Measurements from ENCODE around the gene RELCH.

RELCH gene

DNA sequence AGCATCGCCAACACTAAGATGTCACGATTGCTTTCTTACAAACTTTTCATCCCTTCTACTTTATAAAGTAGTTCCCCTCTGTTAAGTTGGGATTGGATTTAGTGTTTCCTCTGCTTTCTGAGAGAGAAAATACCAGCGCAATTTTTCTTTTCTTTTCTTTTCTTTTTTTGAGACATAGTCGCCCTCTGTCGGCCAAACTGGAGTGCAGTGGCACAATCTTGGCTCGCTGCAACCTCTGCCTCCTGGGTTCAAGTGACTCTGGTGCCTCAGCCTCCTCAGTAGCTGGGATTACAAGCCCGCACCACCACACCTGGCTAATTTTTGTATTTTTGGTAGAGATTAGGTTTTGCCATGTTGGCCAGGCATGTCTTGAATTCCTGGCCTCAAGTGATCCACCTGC is 9.0 kb downstream of the RELCH start:
- no peak for DNase-seq (ENCODE audit: low read depth)

DNA sequence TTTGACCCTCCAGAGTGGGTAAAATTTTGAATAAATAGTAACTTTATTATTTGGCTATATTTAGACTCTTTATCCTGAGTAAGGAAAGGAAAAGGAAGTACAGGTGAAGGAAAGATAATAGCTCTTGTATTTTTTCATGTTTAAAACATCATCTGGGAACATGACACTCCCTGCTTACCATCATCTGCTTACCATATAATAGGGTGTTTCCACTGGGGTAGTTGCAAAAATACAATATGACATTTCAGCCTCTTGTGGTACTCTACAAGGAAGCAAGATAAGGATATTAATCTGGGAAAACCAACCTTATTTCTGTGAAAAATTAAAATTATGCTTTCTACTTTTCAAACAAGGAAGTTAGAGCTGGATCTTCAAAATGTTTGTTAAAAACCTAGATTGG is 9.9 kb downstream of the RELCH start:
- DNase-seq (ENCODE audit: low read depth): no peak

- no peak for DNase-seq (ENCODE audit: low read depth)
These were observed 11.2 kb downstream of the RELCH start for GRCh38 chr18:62198259-62198658.

GRCh38 chr18:62199629-62200028 is 12.6 kb downstream of the RELCH start:
- DNase-seq (ENCODE audit: low read depth): no peak

GRCh38 chr18:62200121-62200914 is 13.3 kb downstream of the RELCH start:
- no peak for DNase-seq (ENCODE audit: low read depth)

GRCh38 chr18:62201870-62202269 is 14.8 kb downstream of the RELCH start:
- DNase-seq (ENCODE audit: low read depth): no peak

- DNase-seq (ENCODE audit: low read depth): no peak
These were observed 18.8 kb downstream of the RELCH start for GRCh38 chr18:62205824-62206223.

DNA sequence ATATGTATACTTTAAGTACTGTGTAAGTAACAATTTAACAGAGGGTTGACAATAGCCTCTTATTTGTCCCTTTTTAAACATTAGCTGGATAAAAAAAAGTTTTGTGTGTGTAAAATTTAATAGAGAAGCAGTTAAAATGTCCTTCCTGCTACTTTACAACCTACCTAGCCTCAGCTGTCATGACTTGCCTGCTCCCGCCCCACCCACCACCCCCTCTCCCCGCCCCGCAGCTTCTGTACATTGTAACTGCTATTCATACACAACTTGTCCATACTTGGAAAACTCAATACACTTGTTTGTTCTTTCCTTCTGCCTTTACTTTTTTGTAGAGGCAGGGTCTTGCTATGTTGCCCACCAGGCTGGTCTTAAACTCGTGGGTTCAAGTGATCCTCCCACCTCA is 19.5 kb downstream of the RELCH start:
- DNase-seq (ENCODE audit: low read depth): no peak

GRCh38 chr18:62209046-62209445 is 22.0 kb downstream of the RELCH start:
- DNase-seq (ENCODE audit: low read depth): no peak

DNA sequence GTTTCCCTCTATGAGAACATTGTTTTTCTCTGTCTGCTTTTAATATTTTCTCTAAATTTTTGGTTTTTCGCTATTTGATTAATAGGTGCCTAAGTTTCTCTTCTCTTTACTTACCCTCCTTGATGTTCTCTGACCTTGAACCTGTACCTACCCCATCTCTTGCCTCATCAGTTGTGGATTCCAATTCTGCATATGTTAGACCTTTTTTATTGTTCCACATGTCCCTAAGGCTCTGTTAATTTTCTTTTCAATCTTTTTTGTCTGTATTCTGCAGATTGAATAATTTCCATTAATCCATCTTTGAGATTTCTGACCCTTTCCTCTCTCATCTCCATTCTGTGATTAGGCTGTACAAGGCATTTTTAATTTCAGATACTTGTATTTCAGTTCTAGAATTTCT is 23.1 kb downstream of the RELCH start:
- no peak for DNase-seq (ENCODE audit: low read depth)

DNA sequence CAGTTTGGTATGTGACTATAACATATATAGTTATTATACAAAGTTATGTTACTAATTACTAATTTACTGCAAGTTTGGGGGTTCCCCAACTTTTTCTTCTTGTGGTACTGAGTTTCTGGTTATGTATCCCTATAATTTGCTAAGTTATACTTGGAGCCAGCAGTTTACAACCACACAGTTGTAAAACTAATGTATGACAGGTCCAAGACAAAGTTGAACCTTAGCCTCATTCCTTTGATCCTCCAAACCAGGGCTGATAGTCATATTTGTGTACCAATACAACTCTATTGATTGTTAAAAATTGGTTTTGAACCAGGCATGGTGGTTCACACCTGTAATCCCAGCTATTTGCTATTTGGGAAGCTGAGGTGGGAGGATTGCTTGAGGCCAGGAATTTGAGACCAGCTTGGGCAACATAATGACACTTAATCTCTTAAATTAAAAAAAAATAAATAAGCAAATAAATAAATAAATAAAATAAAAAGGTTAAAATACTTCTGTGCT is 24.3 kb downstream of the RELCH start:
- no peak for DNase-seq (ENCODE audit: low read depth)

GRCh38 chr18:62214790-62215189 is 27.7 kb downstream of the RELCH start:
- DNase-seq (ENCODE audit: low read depth): no peak

GRCh38 chr18:62224229-62224628 is 37.2 kb downstream of the RELCH start:
- DNase-seq (ENCODE audit: low read depth): no peak

DNA sequence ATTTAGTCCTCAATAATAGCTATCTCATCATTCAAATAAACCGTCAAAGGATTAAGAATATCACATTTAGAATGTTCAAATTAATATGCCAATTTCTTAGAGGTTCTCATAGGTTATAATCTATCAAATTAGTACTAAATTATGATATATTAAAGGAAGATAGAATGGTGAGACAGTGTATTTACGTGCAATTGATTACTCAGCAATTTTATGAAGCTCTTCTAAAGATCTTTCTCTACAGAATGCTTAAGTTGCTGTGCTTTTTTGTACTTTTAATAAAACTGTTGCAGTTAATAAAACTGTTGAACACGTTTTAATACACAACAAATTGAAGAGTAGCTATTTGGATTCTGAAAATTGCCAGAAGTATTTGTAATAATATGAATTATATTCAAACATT is 39.0 kb downstream of the RELCH start:
- no peak for DNase-seq (ENCODE audit: low read depth)

GRCh38 chr18:62236252-62236651 is 49.2 kb downstream of the RELCH start:
- DNase-seq (ENCODE audit: low read depth): no peak

GRCh38 chr18:62239475-62239874 is 52.4 kb downstream of the RELCH start:
- no peak for DNase-seq (ENCODE audit: low read depth)

- DNase-seq (ENCODE audit: low read depth): no peak
These were observed 55.9 kb downstream of the RELCH start for GRCh38 chr18:62242955-62243354.

GRCh38 chr18:62245177-62245576 is 58.1 kb downstream of the RELCH start:
- no peak for DNase-seq (ENCODE audit: low read depth)

GRCh38 chr18:62245699-62246098 is 58.6 kb downstream of the RELCH start:
- no peak for DNase-seq (ENCODE audit: low read depth)

DNA sequence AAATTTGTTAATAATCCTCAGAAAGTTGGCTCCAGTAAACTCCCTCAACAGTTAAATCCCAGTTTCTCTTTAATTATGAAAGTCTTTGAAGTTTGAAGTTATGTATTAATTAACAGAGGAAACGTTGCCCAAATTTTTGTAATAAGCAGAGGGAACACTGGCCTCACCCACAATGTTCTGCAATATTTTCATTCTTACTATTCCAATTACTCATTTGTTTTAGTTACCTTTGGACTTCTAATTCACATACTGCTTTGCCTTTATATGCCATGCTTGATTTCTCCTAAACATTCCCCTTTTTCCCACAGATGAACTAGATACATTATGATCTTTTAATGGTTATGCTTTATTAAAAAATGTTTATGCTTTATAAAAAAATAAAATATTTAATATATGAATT is 61.3 kb downstream of the RELCH start:
- no peak for DNase-seq (ENCODE audit: low read depth)

- peak; percentile 44 for DNase-seq (ENCODE audit: low read depth)
These were observed 62.5 kb downstream of the RELCH start for GRCh38 chr18:62249478-62250097.

DNA sequence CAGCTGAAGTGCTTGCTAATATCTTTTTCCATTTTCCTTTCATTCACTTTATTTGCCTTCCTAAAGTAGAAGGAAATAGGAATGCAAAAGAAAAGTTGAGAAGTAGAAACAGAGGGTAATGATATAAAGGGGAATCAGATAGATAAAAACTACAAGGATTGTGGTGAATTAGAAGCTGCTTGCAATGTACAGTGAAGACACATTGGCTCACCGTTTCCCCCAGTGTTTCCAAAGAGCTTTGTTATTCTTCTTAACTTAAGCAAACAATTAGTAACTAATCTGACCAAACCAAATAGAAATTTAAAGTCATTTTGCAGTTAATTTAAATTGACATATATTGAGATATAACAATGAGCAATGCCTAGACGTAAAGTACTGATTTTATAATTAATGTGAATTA is 63.4 kb downstream of the RELCH start:
- DNase-seq (ENCODE audit: low read depth): no peak

DNA sequence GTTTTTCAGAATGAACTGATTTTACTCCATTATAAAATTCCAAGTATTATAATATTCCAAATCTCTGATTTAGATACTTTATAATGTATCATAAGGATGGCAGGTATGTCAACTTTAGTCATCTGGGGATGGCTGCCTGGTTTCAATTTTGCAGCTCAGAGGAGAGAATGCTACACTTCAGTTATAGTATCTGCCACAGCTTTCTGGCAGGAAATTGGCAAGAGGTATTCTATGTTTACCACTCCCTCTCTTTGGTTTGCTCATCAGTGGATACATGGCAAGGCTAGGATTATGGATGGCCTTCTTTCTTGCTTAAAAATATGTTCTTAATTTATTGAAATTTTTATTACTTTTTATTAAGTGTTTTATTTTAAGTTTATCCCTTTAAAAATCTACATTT is 71.0 kb downstream of the RELCH start:
- DNase-seq (ENCODE audit: low read depth): no peak

- DNase-seq (ENCODE audit: low read depth): no peak
These were observed 71.6 kb downstream of the RELCH start for GRCh38 chr18:62258616-62259015.

All from activated T-helper 9 cell treated with anti-CD3 and anti-CD28 coated beads, Interleukin-2, amount 50 U/mL, for 16 hours (primary cell).